IMR-90 (cell line): ENCODE results near the gene TGFB1. TPM values are rescaled to one million over a fixed set of nuclear protein-coding genes. Genes with fewer than 3 reads are reported as not detected.
"Not testable (repeated sequence)": the region's sequence is repeated elsewhere in the genome, so short reads cannot be mapped to it uniquely, and the experiment has no call there.

Source experiments
- ATAC-seq: fragments of 200-7000 bp; cut with Tn5 transposase; 2 replicates; pipeline ENCODE4 v1.9.1; 2020; ENCODE audit warnings: low read depth, mild to moderate bottlenecking, moderate library complexity
- BruUV-seq: library from RNA; stranded (reverse); fragments of 400-500 nt; replicated peaks from 2 replicates; lab custom pipeline; 2021; lab: Mats Ljungman, UMichigan
- CTCF ChIA-PET: fragments of 300-600 bp; formaldehyde crosslinking; extraction: SDS; loops from one replicate; lab custom pipeline; 2021; ENCODE audit warnings: antibody characterized with exemption; lab: Yijun Ruan, JAX
- POLR2A ChIA-PET: fragments of 300-600 bp; sonication (Branson Sonifier 250); formaldehyde crosslinking; loops from one replicate; lab custom pipeline; 2022; ENCODE audit warnings: antibody characterized with exemption; ENCODE audit not compliant: unreplicated experiment; lab: Charles Lee
- DNase-seq: peaks from one replicate; pipeline ENCODE4 v3.0.0; 2013
- H2AFZ ChIP-seq: replicated peaks from 2 replicates; pipeline ENCODE3; 2013; ENCODE audit warnings: low read length, mild to moderate bottlenecking; ENCODE audit not compliant: poor library complexity
- H2AK5ac ChIP-seq: 2 replicates; pipeline ENCODE4 v1.6.1; 2013; ENCODE audit warnings: low read depth, low read length, inconsistent platforms
- H2AK9ac ChIP-seq: replicated peaks from 2 replicates; pipeline ENCODE3; 2013; ENCODE audit warnings: mild to moderate bottlenecking, low read depth, low read length, moderate library complexity; ENCODE audit not compliant: poor library complexity
- H2BK120ac ChIP-seq: 2 replicates; pipeline ENCODE4 v1.6.1; 2013; ENCODE audit warnings: low read depth, low read length, inconsistent platforms
- H2BK15ac ChIP-seq: 3 replicates; pipeline ENCODE4 v1.6.1; 2013; ENCODE audit warnings: low read depth, low read length, inconsistent platforms
- H2BK20ac ChIP-seq: 2 replicates; pipeline ENCODE4 v1.6.1; 2013; ENCODE audit warnings: low read depth, mild to moderate bottlenecking, inconsistent platforms, low read length, moderate library complexity
- H2BK5ac ChIP-seq: 2 replicates; pipeline ENCODE4 v1.6.1; 2013; ENCODE audit warnings: mild to moderate bottlenecking, low read depth, low read length, inconsistent platforms; ENCODE audit not compliant: poor library complexity, severe bottlenecking
- H3K14ac ChIP-seq: replicated peaks from 2 replicates; pipeline ENCODE4 v1.6.1; 2013; ENCODE audit warnings: low read depth, low read length, inconsistent platforms
- H3K18ac ChIP-seq: 2 replicates; pipeline ENCODE4 v1.6.1; 2013; ENCODE audit warnings: low read depth, low read length, control low read depth
- H3K23ac ChIP-seq: 2 replicates; pipeline ENCODE4 v1.6.1; 2013; ENCODE audit warnings: low read depth, low read length, inconsistent platforms
- H3K27ac ChIP-seq: 2 replicates; pipeline ENCODE4 v1.5.1; 2013; ENCODE audit warnings: mild to moderate bottlenecking, control low read depth, low read length; ENCODE audit not compliant: insufficient read depth
- H3K27me3 ChIP-seq: 2 replicates; pipeline ENCODE4 v1.6.1; 2013; ENCODE audit warnings: low read length; ENCODE audit not compliant: control insufficient read depth, insufficient read depth
- H3K36me3 ChIP-seq: 2 replicates; pipeline ENCODE4 v1.6.1; 2013; ENCODE audit warnings: low read length, mixed read lengths; ENCODE audit not compliant: control insufficient read depth, insufficient read depth
- H3K4ac ChIP-seq: 2 replicates; pipeline ENCODE4 v1.6.1; 2013; ENCODE audit warnings: low read depth, low read length, inconsistent platforms
- H3K4me1 ChIP-seq: 2 replicates; pipeline ENCODE4 v1.6.1; 2013; ENCODE audit warnings: low read length, mixed read lengths; ENCODE audit not compliant: control insufficient read depth, insufficient read depth
- H3K4me2 ChIP-seq: 2 replicates; pipeline ENCODE4 v1.6.1; 2013; ENCODE audit warnings: low read depth, mild to moderate bottlenecking, control low read depth, low read length, moderate library complexity
- H3K4me3 ChIP-seq: 2 replicates; pipeline ENCODE4 v1.5.1; 2013; ENCODE audit warnings: low read depth, mild to moderate bottlenecking, control low read depth, low read length, moderate library complexity; ENCODE audit not compliant: insufficient read depth
- H3K56ac ChIP-seq: 2 replicates; pipeline ENCODE4 v1.6.1; 2013; ENCODE audit warnings: low read length, inconsistent platforms; ENCODE audit not compliant: insufficient read depth; ENCODE audit errors: extremely low read depth
- H3K79me1 ChIP-seq, 2 experiments: 2 replicates each; pipeline ENCODE4 v1.6.1; 2013; ENCODE audit warnings: low read length in 2 of 2, inconsistent platforms in 1 of 2, low read depth in 1 of 2
- H3K9ac ChIP-seq: 2 replicates; pipeline ENCODE4 v1.6.1; 2013; ENCODE audit warnings: low read depth, low read length, control low read depth
- H3K9me1 ChIP-seq: 2 replicates; pipeline ENCODE4 v1.6.1; 2013; ENCODE audit warnings: low read length, inconsistent platforms; ENCODE audit not compliant: insufficient read depth
- H3K9me3 ChIP-seq: 2 replicates; pipeline ENCODE4 v1.6.1; 2013; ENCODE audit warnings: low read length; ENCODE audit not compliant: control insufficient read depth, insufficient read depth
- H4K20me1 ChIP-seq: 2 replicates; pipeline ENCODE4 v1.6.1; 2013; ENCODE audit warnings: low read length, inconsistent platforms; ENCODE audit not compliant: insufficient read depth
- H4K5ac ChIP-seq: 2 replicates; pipeline ENCODE4 v1.6.1; 2013; ENCODE audit warnings: mild to moderate bottlenecking, low read depth, low read length, control low read depth
- H4K8ac ChIP-seq, 2 experiments: 2 replicates each; pipeline ENCODE4 v1.6.1; 2013; ENCODE audit warnings: low read depth in 2 of 2, low read length in 2 of 2, control low read depth in 1 of 2, inconsistent platforms in 1 of 2
- H4K91ac ChIP-seq: 2 replicates; pipeline ENCODE4 v1.6.1; 2013; ENCODE audit warnings: low read depth, low read length, inconsistent platforms; ENCODE audit not compliant: insufficient read depth
- WGBS, 2 experiments: methylation state at CpG; one replicate each; pipeline versions ENCODE4 v1.1.5 to v1.1.7; 2013; ENCODE audit warnings: missing lambda C conversion rate in 2 of 2; ENCODE audit not compliant: insufficient read length in 1 of 2; ENCODE audit errors: extremely low coverage in 2 of 2; 5-methylcytosine and 5-hydroxymethylcytosine counted together
- dilution Hi-C: fragments of 300-500 bp; cut with HindIII; formaldehyde crosslinking; loops from one replicate; pipeline ENCODE4 v1.14.3; 2018; ENCODE audit warnings: low sequenced_read_pairs; ENCODE audit not compliant: unreplicated experiment
- in situ Hi-C: fragments of 300-500 bp; cut with MboI; formaldehyde crosslinking; loops from 3 replicates; pipeline ENCODE4 v1.14.3; 2019; ENCODE audit warnings: low sequenced_read_pairs, inconsistent platforms, mixed read lengths
- intact Hi-C: fragments of 100-400 bp; cut with micrococcal nuclease; formaldehyde crosslinking; loops from 2 replicates; pipeline ENCODE4 v1.10.0; 2022
- polyA plus RNA-seq, 3 experiments: library from polyadenylated mRNA; depleted of rRNA; stranded (reverse); fragments of >200 nt; gene quantifications; 2 replicates each; pipeline ENCODE4 v1.2.3, GENCODE V29; 2012; ENCODE audit warnings: low replicate concordance in 1 of 3
- total RNA-seq: library from RNA; depleted of rRNA; stranded (reverse); fragments of >200 nt; gene quantifications from 2 replicates; pipeline ENCODE4 v1.2.3, GENCODE V29; 2012

Gene TGFB1
- total and polyA plus RNA-seq, 2 of the 4 experiments (the other 2 are of a cell fraction) = 3.2 to 26.7 TPM

DNA sequence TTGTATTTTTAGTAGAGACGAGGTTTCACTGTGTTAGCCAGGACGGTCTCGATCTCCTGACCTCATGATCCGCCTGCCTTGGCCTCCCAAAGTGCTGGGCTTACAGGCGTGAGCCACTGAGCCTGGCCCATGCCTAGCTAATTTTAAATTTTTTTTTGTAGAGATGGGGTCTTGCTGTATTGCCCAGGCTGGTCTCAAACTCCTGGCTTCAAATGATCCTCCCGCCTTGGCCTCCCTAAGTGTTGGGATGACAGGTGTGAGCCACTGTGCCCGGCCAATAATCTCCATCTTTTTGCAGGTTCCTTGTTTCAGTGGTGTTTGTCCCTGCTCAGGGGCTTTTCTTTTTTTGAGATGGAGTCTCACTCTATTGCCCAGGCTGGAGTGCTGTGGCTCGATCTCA, 27.8 kb upstream of the TGFB1 start:
- H2AK5ac ChIP-seq, H4K20me1 ChIP-seq, H3K27ac ChIP-seq, H3K23ac ChIP-seq, H3K9ac ChIP-seq, H3K4me2 ChIP-seq, H2BK5ac ChIP-seq, H3K14ac ChIP-seq, H2AK9ac ChIP-seq, BruUV-seq, H2BK15ac ChIP-seq, CTCF ChIA-PET, H2BK120ac ChIP-seq, DNase-seq, H3K9me1 ChIP-seq, H3K56ac ChIP-seq, H4K8ac ChIP-seq, H3K4ac ChIP-seq, H4K91ac ChIP-seq, H3K27me3 ChIP-seq, H3K18ac ChIP-seq, H3K4me3 ChIP-seq, ATAC-seq, H3K9me3 ChIP-seq, intact Hi-C loops, H2AFZ ChIP-seq, H2BK20ac ChIP-seq, H4K5ac ChIP-seq, H3K4me1 ChIP-seq, dilution Hi-C loops, H3K36me3 ChIP-seq, in situ Hi-C loops, H3K79me1 ChIP-seq: not testable (repeated sequence)
- POLR2A ChIA-PET = interaction anchor here (0.6 kb wide), 2 partner anchors 13 to 1194 kb away, joined by 6 to 13 read pairs; no protein-coding TSS in a partner anchor
- WGBS, 2 experiments = no CpG with 5 or more reads among the region's 8 CpGs
